GM18951 (cell line): ENCODE measurements around the gene SLC6A17.

Source experiments
- POLR2A ChIP-seq: IDR thresholded peaks from 4 replicates; pipeline ENCODE4 v1.6.1; 2011; ENCODE audit warnings: mild to moderate bottlenecking; ENCODE audit not compliant: insufficient read length, insufficient read depth; ENCODE audit errors: extremely low read depth
- in situ Hi-C: fragments of 300-500 bp; cut with MboI; formaldehyde crosslinking; loops from one replicate; pipeline ENCODE4 v1.12.0; 2022; ENCODE audit warnings: low sequenced_read_pairs, mixed read lengths, inconsistent platforms; ENCODE audit not compliant: unreplicated experiment

The SLC6A17 gene

DNA sequence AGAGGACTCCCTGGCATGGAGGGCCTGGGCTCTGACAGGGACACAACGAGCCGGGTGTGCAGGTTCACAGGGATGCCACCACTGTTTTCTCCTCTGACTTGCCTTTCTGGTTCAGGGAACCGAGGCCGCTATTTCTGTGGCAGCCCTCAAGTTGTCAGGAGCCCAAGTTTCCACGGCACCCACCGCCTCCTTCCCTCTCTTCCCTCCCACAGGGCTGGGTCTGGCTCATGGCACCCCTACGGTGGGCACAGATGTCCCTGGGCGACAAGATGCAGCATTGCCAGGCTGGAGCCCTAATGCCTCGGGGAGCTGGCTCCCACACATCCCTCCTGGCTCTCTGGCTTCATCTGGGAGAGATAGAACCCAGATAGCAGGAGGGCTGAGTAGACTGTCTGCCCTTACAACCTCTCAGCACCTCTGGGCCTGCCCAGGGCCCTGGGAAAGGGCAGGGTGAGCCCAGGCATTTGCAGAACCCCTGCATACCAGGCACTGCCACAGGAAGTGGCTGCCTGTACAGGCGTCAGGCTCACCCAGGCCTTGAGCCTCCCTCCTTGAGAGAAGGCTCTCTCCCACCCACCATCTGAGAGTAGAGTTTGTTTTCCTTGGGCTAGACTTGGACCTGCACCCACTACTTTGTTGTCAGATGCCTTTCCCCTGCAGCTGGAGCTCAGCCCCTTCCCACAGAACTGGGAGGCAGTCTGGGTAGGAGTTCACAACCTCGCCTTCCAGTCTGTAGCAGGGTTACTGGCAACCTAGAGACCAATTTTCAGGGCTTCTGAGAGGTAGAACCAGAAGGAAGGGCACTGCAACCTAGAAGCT, 80.3 kb downstream of the SLC6A17 start:
- no peak for TF ChIP-seq POLR2A
- in situ Hi-C loops, result no loop called here

DNA sequence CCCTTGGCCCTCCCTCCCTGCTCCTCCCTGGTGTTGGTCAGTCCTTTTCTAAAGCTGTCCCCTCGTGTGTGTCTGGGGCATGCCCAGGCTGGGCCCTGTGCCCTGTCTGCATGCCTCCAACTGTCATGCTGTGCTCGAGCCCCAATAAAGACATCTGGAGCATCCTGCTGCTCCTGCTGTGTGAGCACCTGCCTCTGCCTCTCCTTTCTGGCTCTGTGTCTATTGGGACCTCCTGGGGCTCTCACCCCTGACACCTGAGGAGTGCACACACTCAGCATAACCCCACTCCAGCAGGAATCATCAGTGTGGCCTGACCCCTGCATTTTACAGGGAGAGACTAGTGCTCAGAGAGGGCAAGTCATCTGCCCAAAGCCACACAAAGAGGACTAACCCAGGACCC, 83.6 kb downstream of the SLC6A17 start:
- in situ Hi-C loops, result no loop called here
- no peak for TF ChIP-seq POLR2A

DNA sequence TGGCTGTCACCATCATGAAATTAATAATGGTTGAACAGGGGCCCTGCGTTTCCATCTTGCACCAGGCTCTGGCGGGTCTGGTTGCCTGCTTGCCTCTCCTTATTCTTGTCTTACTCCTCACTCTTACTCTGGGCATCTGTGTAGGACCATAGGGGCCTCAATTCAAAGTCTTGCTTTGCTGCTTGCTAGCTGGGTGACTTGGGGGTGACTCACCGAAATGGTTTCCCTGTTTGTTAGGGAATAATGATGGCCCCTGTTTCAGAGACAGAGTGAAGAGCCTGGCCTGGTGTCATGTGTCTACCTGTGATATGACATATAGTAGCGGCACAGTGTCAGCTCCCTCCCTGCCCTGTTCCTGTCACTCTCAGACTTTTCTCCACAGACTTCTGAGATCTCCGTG, 84.4 kb downstream of the SLC6A17 start:
- TF ChIP-seq POLR2A, result no peak
- in situ Hi-C loops, result no loop called here

DNA sequence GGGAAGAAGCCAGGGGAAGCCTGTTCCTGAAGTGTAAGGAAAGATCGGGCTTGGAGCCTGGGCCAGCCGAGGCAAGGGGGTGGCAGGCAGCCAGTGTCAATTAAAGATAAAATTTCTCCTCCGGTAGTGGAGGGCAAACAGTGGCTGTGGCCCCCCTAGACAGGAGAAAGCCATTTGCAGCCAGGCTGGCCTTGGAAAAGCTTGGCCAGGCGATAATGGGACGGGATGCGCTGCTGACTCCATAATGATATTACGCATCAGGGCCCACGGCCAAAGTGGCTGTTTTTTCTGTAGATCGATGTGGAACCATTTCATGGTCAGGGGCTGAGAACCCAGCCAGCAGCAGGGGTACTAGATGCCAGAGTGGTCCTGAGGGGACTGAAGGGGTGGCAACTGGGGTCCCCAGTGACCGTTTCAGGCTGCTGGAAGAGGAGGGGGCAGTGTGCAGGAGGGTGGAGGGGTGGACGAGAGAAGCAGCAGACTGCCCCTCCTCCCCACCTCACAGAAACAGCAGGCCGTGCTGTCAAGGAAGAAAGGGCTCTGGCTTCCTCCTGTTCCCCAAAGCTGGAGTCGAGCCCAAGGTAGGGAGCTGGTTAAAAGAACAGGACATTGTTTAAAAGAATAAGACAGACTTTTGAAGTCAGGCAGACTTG, 85.0 kb downstream of the SLC6A17 start:
- in situ Hi-C loops, result no loop called here
- no peak for TF ChIP-seq POLR2A

DNA sequence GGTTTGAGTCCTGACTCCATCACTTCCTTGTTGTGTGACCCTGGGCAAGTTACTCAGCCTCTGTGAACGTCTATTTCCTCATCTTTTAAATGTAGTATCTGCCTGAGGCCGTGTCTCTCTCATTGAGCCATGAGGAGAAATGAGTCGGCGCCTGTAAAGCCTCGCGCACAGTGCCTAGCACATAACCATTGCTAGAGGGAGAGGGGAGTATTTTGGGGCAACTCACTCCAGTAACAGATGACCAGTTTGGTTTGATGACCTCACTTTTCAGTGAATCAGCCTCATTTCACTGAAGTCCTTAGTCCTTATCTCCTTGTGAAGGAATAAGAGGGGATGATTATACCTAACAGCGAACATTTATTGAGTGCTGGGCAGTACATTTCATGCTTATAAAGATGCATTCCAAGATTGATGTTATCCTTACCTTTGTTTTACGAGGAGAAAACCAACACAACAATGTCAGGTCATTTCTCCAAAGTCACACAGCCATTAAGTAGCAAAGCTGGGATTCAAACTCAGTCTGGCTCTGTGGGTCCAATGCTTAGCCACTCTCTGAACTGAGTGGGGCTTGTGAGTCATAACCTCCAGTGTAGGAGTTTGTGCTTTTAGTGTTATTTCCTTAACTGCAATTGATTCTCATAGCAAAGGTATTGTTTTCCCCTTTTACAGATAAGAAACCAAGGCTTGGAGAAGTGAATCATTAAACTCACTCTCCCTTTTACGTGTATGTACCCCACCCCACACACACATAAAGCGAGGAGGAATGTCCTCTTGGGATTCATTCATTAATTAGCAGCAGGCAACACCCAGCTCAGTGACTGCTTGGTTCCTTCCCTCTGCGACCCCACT, 85.8 kb downstream of the SLC6A17 start:
- TF ChIP-seq POLR2A, result no peak
- in situ Hi-C loops, result no loop called here

DNA sequence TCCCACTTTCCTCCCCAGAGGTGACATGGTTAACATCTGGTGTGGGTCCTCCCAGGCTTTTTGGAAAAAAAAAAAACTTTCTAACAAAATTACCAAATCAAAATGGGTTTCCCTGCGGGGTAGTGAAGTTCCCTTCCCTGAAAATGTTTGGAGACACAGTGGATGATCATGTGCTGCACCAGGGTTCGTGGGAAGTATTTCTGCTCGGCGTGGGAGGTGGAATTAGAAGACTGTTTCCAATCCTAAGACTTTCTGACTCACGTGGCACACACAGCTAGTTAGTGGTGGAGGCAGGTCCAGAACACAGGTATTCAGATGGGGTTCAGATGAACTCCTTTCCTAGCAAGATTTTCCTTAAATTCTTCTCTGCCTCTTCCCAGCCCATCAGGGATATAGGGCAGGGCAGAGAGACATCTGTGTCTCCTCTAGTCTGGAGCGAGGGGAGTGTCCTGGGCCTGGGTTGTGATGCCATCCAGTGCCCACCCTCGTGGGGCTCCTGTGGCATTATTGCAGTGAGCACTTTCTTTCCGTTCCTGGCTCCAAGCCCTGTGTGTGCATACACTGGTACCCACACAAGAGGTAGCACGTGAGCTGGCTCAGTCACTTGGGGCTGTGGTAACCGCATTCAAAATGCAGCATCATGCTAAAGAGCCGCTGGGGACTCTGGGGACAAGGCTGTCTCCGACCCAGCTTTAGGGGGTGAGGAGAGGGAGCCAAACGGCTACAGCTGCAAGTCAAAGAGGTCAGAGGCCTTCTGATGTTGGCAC, 87.3 kb downstream of the SLC6A17 start:
- in situ Hi-C loops, result no loop called here

DNA sequence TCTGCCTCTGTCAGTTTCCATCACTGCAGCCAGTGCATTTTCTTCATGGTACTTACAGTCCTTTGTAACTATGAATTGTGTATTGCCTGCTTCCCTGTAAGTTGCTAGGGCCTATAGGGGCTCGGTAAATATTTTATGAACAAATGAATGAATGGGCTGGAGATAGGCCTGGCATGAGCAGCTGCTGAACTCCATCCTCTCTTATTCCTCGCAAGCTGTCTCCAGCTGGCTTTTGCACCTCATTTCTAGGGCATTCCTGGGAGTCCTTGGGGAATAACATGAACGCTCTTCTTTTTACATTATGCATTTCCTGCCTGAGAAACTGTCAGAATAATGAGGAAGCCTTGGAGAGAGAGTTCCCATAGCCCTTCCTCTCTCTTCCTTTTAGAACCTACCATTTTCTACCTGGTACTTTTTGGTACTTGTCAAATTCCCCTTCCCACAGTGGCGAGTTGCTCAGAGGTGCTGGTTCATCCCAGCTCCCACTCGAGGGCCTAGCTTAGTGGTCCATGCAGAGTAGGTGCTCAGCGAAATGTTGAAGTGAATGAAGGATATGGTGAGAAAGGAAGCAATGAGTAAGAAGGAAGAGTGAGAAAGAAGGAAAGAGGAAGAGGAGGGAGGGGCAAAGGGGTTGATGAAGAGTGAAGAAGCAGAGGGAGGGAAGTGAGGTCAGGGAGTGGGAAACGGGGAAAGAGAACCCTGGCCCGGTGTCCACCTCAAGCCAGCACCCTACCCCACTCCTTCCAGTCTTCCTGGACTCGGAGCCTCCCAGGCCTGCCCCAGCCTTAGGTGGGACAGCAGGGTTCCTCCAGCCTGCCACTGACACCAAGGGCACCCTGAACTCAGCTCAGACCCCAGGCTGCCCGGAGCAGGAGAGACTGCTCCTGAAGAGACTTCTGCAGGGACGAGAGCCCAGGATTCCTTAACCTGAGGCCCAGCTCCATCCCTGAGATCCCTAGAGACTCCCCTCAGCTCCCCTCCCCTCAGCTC, 89.4 kb downstream of the SLC6A17 start:
- no peak for TF ChIP-seq POLR2A
- in situ Hi-C loops, result no loop called here

More for the DNA sequence above, 87.3 kb downstream of the SLC6A17 start:
- no peak for TF ChIP-seq POLR2A

DNA sequence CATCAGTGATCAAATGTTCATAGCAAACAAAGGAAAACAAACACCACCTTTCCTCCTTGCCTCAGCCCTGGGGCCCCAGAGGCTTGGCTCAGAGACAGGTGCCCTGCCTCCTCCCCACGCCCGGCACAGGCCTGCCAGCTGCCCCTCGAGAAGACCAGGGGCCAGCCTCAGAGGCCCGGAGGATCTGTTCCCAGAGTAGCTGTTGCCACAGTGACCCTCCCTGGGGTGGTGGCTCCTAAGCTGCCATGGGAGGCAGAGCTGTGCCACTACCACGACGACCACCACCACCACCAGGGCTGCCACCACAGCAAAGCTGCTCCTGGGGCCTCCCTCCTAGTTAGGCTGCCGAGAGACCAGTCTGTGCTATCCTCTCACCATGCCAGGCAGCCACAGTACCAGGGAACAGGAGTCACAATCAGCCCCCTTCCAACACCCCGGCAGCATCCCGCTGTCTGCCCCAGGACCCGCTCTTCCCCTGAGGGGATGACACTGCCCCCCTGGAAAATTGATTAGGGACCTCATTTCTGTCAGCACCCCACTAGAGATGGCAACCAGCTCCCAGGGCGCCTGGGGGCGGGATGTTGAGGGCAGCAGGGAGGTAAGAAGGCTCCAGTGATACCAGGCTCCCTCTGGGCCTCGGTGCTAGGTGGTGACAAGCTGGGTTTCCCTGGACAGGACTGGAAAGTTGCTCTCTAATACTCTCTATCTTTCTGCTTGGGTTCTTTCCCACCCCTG, 90.3 kb downstream of the SLC6A17 start:
- in situ Hi-C loops, result no loop called here
- TF ChIP-seq POLR2A, result no peak

DNA sequence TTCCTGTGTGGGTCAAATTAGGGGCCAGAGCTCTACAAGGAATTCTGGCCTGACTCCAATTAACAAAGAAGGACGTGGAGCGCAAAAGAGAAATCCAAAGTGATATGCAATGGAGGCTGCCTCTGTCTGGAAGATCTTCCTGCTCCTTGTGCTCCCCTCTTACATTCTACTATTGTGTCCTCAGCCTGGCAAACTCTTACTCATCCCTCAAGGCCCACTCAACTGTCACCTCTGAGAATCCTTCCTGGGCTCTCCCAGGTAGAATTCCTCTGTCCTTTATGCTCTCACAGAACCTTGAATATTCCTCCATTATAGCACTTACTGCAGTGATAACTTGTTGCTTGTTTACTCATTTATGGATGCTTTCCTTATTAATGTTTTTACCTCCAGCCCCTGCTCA, 91.2 kb downstream of the SLC6A17 start:
- no peak for TF ChIP-seq POLR2A
- in situ Hi-C loops, result no loop called here

DNA sequence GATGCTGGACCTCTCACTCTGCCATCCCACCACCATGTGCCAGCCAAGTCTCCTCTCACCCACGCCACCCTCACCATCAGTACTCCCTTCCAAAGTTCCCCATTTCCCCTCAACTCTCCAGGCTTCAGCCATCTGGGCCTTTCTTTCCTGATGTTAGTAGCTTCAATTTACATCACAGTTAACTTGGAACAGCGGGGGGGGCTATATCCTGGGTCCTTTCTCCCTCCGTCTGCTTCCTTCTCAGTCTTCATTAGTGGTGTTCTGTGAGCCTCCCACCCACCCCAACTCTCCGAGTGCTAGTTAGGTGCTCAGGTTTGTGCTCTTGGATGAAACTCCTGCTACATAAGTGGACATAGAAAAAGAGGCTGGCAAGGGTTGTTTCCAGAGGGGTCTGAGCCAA, 91.8 kb downstream of the SLC6A17 start:
- in situ Hi-C loops, result no loop called here
- TF ChIP-seq POLR2A, result no peak

DNA sequence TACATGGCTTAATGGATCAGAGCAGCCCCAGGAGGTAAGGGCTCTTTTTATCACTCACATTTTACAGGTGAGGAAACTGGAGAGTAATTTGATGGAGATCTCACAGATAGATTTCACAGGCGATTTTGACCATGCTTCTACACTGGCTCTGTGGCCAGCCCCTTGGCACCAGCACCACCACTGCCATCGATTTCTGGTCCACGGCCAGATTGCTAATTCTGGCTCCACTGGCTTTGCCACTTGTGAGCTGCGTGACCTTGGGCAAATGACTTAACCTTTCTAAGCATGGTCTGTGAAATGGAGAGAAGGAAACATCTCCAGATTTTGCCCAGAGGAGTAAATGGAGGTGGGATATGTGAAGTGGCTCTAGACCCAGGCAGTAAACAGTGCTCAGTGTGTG, 92.4 kb downstream of the SLC6A17 start:
- in situ Hi-C loops, result no loop called here

DNA sequence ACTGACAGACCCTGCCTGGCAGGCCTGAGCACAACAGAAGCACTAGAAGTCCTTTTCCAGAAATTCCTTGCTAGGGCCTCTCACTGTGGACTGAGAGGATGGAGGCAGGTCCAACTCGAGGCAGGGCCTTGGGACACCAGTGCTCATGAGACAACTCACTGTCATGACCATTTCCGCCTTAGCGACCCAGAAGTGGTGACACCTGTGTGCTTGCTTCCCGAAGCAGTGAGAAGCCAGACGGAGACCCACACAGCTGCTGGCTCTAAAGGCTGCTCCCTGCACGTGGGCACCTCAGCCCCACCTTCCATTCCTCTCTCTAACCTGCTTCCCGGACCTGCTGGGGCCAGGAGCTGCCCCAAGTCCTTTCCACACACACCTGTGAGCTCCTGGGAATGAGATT, 92.9 kb downstream of the SLC6A17 start:
- TF ChIP-seq POLR2A, result no peak
- in situ Hi-C loops, result no loop called here

More for the DNA sequence above, 92.4 kb downstream of the SLC6A17 start:
- no peak for TF ChIP-seq POLR2A
